Ascending aorta (tissue), 2 donors: ENCODE results near the gene SERINC2. TPM values are rescaled to one million over a fixed set of nuclear protein-coding genes. Genes with fewer than 3 reads are reported as not detected.

Source experiments
- DNase-seq, 2 donors: peaks; one replicate each; pipeline ENCODE4 v3.0.0-alpha.2; 2019; ENCODE audit warnings: low spot score in 2 of 2
- H3K27ac ChIP-seq, 2 donors: fragments of 200-600 bp; sonication (generic); one replicate each; pipeline ENCODE4 v1.5.1; 2016 to 2017; ENCODE audit warnings: mild to moderate bottlenecking in 1 of 2
- H3K27me3 ChIP-seq: fragments of 200-600 bp; sonication (generic); one replicate; pipeline ENCODE4 v1.5.1; 2017
- H3K36me3 ChIP-seq, 2 donors: fragments of 200-600 bp; sonication (generic); one replicate each; pipeline ENCODE4 v1.5.1; 2016
- H3K4me1 ChIP-seq, 2 donors: fragments of 200-600 bp; sonication (generic); one replicate each; pipeline ENCODE4 v1.5.1; 2016 to 2017; ENCODE audit warnings: mild to moderate bottlenecking in 1 of 2
- H3K4me3 ChIP-seq, 2 donors: fragments of 200-600 bp; sonication (generic); one replicate each; pipeline ENCODE4 v1.5.1; 2016 to 2017; ENCODE audit warnings: mild to moderate bottlenecking in 1 of 2
- H3K9me3 ChIP-seq, 2 donors: fragments of 200-600 bp; sonication (generic); one replicate each; pipeline ENCODE4 v1.5.1; 2016
- intact Hi-C: fragments of 100-400 bp; cut with DNase I; formaldehyde crosslinking; loops from one replicate; pipeline ENCODE4 v1.15.1; 2023
- total RNA-seq: library from RNA; depleted of rRNA; stranded (reverse); fragments of >200 nt; gene quantifications from one replicate; pipeline ENCODE4 v1.1.0, GENCODE V29; 2016
- TF ChIP-seq, protein P1 (sequence below), 3 experiments: fragments of 200-600 bp in 2 of 3; fragments of 450-650 bp in 1 of 3; sonication (generic) in 2 of 3; IDR thresholded peaks; one replicate each; pipeline ENCODE4 v1.5.1; 2016 to 2019; ENCODE audit warnings: antibody characterized with exemption in 3 of 3, mild to moderate bottlenecking in 1 of 3, moderate library complexity in 1 of 3

Gene SERINC2
- total RNA-seq, 1 donor from 2014 or later, result 10.7 TPM

- peaks cover 9 to 40% of the 10 kb centered on the region in 2 donors for H3K4me1 ChIP-seq
- H3K27ac ChIP-seq, result peak overlapping the region; percentile 90 to 95
- peak overlapping the region; percentile 52 to 72 for H3K4me3 ChIP-seq
Observed at GRCh38 chr1:31373897-31374486, 39.0 kb upstream of the SERINC2 start.

DNA sequence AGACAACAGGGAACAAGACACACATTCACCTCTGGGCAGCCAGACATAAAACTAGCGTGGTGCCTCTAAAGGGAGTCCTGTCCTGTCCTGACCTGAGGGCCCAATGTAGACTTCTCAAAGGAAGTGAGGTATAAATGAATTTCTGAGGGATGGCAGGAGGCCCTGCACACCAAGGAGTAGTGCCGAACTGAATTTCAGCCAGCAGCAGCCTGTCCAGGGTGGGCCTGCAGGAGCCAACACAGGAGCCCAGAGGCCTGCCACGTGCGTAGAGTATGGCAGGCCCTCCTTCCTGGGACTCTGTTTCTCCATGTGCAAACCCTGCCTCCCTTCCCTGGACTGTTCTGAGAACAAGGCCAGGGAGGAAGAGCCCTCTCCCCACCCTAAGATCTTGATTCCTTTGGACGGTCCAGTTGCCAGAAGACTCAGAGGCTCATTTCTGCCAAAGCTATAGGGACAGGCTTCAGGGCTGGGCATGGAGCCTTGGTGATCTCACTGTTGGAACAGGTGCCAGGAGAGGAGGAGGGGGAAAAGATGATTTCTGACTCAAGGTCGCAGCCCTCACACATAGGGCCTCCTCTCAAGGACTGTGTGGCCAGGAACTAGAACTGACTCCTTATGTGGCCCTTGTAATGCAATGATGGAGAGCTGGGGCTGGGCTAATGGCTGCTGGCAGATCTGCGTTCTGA lies 38.4 kb upstream of the SERINC2 start:
- Histone ChIP-seq H3K4me3 (peak overlapping the region in 1 of 2 donors; percentile 72), H3K4me1 (peaks cover 9 to 36% of the 10 kb centered on the region in 2 donors), H3K27me3 (no peaks in the 10 kb centered on the region), H3K36me3 (no peaks in the 10 kb centered on the region), H3K9me3 (no peaks in the 10 kb centered on the region), H3K27ac (peak overlapping the region; percentile 90 to 95)
- intact Hi-C loops, result no loop called here
- DNase-seq, result peak in 1 of 2 donors; percentile 84
- TF ChIP-seq, protein P1, sequence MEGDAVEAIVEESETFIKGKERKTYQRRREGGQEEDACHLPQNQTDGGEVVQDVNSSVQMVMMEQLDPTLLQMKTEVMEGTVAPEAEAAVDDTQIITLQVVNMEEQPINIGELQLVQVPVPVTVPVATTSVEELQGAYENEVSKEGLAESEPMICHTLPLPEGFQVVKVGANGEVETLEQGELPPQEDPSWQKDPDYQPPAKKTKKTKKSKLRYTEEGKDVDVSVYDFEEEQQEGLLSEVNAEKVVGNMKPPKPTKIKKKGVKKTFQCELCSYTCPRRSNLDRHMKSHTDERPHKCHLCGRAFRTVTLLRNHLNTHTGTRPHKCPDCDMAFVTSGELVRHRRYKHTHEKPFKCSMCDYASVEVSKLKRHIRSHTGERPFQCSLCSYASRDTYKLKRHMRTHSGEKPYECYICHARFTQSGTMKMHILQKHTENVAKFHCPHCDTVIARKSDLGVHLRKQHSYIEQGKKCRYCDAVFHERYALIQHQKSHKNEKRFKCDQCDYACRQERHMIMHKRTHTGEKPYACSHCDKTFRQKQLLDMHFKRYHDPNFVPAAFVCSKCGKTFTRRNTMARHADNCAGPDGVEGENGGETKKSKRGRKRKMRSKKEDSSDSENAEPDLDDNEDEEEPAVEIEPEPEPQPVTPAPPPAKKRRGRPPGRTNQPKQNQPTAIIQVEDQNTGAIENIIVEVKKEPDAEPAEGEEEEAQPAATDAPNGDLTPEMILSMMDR (IDR thresholded peaks at IDR 0.05), result no peak

More at GRCh38 chr1:31373897-31374486, 39.0 kb upstream of the SERINC2 start:
- Histone ChIP-seq H3K9me3 (no peaks in the 10 kb centered on the region), H3K27me3 (no peaks in the 10 kb centered on the region), H3K36me3 (no peaks in the 10 kb centered on the region)
- peak in 1 of 2 donors; percentile 41 for DNase-seq
- intact Hi-C loops, result loop anchor here (2.0 kb wide), 1 partner anchor 77 kb away; the partner anchor contains the start of genes SNRNP40 and ZCCHC17
- TF ChIP-seq, protein P1 (IDR thresholded peaks at IDR 0.05), result no peak

DNA sequence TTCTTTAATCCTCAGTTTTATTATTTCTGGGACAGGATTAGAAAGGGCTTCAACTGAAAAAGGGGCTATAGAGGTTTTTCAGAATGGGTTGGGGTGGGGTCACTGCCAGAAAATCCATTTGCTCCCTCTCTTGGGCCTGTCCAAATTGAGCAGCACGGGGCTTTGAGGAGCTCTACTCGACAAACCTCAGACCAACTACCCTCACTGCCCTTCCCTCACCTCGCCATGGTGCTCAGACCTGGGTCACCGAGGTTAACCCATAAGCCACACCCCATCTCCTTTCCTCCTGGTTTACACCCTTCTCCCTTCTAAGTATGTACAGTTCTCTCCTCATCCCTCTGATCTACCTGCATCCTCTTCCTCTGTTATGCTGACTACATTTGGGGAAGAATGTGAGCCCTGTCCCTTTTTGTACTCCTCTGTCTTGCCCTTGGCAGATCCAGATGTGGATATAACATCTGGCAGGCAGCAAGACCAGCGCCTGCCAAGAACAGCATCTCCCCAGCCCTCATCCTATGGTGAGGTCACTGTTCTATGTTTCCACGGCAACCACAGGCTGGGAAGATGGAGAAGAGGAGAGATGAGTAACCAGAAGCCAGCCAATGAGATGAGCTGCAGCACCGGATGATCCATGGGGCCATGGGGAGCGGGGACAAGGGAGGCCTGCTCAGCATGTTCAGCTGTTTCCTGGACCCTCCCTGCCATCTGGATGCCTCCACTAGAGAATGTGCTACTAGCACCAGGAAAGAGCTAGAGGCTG lies 36.5 kb upstream of the SERINC2 start:
- TF ChIP-seq, protein P1 (IDR thresholded peaks at IDR 0.05), result no peak
- DNase-seq, result peak in 1 of 2 donors; percentile 66
- Histone ChIP-seq H3K27me3 (no peaks in the 10 kb centered on the region), H3K9me3 (no peaks in the 10 kb centered on the region), H3K4me3 (no peak overlapping the region), H3K36me3 (no peaks in the 10 kb centered on the region), H3K4me1 (peaks cover 9 to 28% of the 10 kb centered on the region in 2 donors), H3K27ac (no peak overlapping the region)
- intact Hi-C loops, result no loop called here

GRCh38 chr1:31377364-31377863 lies 35.6 kb upstream of the SERINC2 start:
- H3K9me3 ChIP-seq, result no peaks in the 10 kb centered on the region
- no peaks in the 10 kb centered on the region for H3K27me3 ChIP-seq
- H3K36me3 ChIP-seq, result no peaks in the 10 kb centered on the region
- no peak overlapping the region for H3K4me3 ChIP-seq
- H3K4me1 ChIP-seq, result peaks cover 9 to 25% of the 10 kb centered on the region in 2 donors
- DNase-seq, result no peak
- intact Hi-C loops, result no loop called here
- no peak overlapping the region for H3K27ac ChIP-seq
- TF ChIP-seq, protein P1 (IDR thresholded peaks at IDR 0.05), result no peak

- H3K9me3 ChIP-seq, result no peaks in the 10 kb centered on the region
- intact Hi-C loops, result no loop called here
Observed at GRCh38 chr1:31378001-31378400, 35.0 kb upstream of the SERINC2 start.

More at GRCh38 chr1:31378001-31378400, 35.0 kb upstream of the SERINC2 start:
- no peak for DNase-seq
- no peak overlapping the region for H3K27ac ChIP-seq
- no peak overlapping the region for H3K4me3 ChIP-seq
- H3K4me1 ChIP-seq, result peaks cover 9 to 21% of the 10 kb centered on the region in 2 donors
- H3K27me3 ChIP-seq, result no peaks in the 10 kb centered on the region
- no peaks in the 10 kb centered on the region for H3K36me3 ChIP-seq
- TF ChIP-seq, protein P1 (IDR thresholded peaks at IDR 0.05), result no peak
